Right hindlimb (tissue), 1 donor: Measurements from ENCODE around the gene POLR2L.

Experiments
- DNase-seq: peaks from one replicate; pipeline ENCODE4 v3.0.0-alpha.2; 2018

The POLR2L gene

GRCh38 chr11:842370-843002, at the start of gene POLR2L, which contains the start of gene TSPAN4:
Gene POLR2L (minus strand): TSS chr11:842529. CDS start chr11:842508, 21 bp downstream.
Gene TSPAN4 (plus strand): TSS chr11:842852. CDS start chr11:850305, 7,453 bp downstream.
- DNase-seq: peak; percentile 91

DNA sequence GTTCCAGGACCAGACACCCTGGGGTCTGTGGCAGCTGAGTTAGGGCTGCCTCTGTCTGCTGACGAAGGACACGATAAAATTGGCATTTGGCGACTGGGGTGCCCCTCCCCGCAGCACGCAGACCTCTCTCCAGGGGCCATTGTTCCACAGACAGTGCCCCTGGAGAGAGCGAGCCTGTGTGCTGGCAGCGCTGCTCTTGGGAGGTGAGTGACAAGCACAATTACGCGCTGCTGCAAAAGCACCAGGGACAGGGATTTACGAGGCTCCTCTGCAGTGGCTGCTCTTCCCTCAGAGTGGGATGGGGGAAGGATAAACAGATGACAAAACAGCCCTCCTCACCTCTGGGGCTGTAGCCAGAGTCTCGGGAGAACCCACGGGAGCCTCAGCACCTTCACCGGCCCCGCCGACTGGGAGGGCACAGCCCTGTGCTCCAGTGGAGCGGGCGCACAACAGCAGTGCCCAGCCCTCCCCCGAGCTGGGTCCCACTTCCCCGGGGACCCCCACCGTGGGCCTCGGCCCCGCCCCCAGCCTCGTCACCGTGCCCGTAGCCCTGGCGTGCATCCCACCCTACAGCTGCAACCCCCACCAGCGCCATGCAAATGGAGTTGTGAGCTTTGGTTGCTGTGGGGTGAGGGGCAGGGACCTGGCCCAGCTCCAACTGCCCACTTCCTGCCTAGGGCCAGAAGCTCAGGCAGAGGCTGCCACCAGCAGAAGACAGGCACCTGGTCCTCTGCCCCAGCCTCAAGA, 48.6 kb upstream of the POLR2L start:
- no peak for DNase-seq

DNA sequence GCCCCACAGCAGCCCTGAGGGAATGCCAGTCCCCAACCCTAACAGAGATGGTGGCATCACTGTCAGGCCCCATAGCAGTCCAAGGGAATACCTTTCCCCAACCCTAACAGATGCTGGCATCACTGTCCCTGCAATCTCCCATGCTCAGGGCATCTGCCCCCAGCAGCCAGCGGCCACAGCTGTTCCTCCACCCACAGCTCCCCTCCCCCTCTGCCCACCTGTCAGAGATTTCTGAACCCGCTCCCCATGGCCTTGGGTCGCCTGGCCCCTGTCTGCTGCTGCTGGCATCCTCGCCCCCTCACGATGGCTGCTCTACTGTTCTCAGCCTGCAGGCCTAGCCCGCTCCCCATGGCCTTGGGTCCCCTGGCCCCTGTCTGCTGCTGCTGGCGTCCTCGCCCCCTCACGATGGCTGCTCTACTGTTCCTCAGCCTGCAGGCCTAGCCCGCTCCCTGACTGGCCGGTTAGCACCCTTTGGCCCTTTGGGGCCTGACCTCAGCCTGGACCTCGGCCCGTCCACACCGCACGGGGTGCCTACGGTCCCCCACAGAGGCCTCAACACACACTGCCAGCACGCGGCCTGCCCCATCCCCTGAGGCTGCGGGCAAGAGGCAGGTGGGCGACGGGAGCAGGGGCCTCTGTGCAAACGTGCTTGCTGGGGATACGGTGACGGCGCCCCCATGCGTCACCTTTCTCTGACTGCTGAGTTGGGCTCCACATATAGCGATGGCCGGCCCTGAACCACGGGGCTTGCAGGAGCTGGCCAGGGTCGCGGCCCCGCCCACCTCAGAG, 47.6 kb upstream of the POLR2L start:
- no peak for DNase-seq

- DNase-seq: no peak
These were observed 46.9 kb upstream of the POLR2L start for GRCh38 chr11:889257-889656.

- no peak for DNase-seq
These were observed 46.2 kb upstream of the POLR2L start for GRCh38 chr11:888310-889212.

DNA sequence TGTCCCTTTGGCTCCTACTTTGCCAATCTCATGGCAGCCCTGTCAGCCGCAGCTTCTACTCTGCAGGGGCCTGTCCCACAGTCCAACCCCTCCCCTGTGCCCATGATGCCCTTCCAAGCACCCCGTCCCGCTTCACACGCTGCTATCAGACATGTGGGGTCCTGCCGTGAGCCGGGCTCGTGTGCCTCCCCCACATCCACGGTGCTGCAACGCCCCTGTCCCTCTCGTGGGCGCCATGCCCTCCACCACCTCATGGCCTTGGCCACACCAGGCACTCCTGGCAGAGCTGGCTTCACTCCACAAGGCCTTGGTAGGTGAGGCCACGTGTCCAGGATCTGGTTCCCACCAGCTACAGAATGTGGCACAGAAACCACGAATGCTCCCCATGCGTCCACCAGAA, 45.3 kb upstream of the POLR2L start:
- no peak for DNase-seq

DNA sequence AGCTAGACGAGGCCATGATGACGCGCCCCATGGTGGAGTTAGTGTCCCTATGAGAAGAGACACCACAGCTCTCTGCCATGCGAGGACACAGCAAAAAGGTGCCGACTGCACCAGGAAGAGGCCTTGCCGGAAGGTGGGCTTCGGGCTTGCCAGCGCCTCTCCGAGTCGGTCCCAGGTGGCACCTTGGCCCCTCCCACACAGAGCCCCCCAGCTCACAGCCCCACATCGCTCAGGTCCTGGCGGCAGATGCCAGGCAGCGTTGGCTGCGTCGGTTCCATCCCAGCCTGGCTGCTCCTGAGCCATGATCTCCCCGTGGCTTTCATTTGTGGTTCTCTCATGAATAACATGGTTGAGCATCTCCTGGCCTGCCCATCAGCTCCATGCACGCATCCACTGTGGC, 44.2 kb upstream of the POLR2L start:
- DNase-seq: no peak

GRCh38 chr11:884578-885070, 42.3 kb upstream of the POLR2L start:
- DNase-seq: no peak

DNA sequence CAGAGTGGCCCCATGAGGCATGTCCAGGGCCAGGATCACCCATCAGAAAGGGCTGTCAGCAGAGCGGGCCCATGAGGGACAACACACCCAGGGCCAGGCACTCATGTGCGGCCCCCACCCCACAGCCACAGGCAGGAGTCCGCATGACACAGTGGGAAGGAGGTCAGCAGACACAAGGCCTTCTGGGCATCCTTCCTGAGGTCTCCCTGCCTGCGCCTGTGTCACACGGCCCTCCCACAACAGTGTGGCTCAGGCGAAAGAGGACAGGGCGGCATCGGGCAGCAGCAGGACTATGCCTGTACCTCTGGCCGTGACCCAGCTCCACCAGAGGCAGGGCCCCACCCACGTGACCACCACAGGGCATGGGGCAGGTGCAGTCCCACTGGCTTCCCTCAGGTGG, 41.2 kb upstream of the POLR2L start:
- DNase-seq: no peak

- no peak for DNase-seq
These were observed 40.3 kb upstream of the POLR2L start for GRCh38 chr11:882596-882995.

DNA sequence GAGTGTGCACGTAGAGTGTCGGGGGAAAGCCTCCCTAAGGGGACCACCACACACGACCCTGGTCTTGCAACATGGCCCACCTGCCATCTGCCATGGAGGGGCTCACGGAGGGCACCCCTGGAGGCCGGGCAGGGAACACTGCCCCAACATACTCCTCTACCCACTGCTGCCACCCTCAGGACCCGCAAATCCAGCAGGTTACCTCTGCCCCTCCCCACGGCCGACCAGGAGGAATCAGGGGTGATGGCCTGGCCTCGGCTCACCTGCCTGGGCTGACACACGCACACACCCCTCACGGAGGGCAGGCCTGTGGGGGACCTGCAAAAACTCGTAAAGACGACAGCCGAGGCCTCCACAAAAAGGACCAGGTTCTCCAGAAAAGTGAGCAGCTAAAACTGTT, 38.1 kb upstream of the POLR2L start:
- no peak for DNase-seq

GRCh38 chr11:877565-877964, 35.2 kb upstream of the POLR2L start:
- no peak for DNase-seq

GRCh38 chr11:876545-876944, 34.2 kb upstream of the POLR2L start:
- peak; percentile 68 for DNase-seq

DNA sequence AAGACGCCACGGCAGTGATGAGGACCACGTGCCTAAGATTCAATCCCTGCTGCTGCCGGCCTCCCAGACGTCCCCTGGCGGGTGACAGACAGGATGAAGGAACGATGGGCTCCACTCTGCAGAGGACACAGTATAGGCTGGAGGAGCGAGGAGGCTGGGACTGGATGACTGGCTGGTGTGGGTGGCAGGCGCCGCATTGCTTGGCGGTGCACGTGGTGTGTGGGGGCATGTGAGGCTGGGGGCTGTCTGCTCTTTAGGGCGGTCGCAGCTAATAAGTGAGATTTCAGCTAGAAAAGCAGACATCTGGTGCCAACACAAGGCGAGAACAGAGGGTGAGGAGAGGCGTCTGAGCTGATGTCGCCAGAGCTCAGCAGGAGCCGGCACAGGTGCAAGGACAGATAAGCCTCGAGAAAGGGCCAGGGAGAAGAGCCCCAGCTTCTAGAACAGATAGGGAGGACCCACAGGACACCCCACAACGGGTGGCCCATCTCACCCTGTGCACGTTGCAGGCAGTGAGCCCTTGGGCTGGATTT, 33.5 kb upstream of the POLR2L start:
- no peak for DNase-seq

DNA sequence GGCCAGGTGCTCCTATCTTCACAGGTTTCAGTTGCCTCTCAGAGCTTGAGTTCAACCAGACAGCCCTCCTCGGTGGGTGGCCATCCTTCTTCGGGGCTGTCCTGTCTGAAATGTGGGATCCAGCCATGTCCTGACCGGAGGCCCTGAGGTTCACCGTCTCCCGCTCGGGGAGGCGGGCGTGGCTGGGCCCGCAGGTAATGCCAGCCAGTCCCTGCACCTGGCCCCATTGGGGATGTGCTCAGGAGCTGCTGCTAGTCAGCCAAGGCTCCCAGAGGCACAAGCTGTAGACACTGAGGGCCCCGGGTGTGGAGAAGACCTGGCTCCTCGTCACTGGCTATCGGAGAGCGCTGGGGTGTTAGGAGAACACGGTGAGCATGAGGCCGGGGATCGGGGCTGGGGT, 32.9 kb upstream of the POLR2L start:
- no peak for DNase-seq

DNA sequence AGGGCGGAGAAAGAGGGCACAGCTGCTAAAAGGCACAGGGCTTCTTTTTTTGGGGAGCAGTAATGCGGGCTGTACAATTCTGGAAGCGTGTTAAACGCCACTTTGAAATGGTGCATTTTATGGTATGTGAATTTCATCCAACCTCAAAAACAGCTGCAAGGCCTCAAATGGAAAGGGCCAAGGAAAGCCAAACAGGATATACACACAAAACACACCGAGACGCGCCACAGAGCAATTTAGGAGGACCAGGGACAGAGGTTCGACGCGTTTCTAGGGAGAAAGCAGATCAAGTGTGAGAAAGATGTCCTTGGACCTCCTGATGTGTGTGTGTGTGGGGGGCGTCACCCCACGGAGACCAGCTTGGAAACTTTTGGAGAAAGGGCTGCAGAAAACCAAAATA, 31.4 kb upstream of the POLR2L start:
- DNase-seq: no peak

GRCh38 chr11:872799-873198, 30.5 kb upstream of the POLR2L start:
- no peak for DNase-seq

DNA sequence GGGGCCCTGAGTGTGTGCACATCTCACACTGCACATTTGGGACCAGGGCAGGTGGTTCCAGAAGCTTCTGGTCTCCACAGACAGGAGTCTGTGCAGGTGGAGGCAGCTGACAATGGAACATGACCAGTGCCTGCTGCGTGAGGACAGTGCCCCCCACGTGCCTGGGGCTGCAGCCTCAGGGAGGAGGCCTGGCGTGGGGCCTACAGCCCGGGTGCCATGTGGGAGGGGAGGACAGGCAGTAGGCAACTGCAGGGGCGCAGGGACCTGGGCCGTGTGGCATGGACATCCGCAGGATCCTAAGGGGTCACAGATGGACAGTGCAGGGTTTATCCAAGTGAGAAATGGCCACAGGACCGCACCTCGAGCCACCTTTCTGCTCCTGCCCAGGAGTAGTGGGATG, 29.1 kb upstream of the POLR2L start:
- DNase-seq: no peak

DNA sequence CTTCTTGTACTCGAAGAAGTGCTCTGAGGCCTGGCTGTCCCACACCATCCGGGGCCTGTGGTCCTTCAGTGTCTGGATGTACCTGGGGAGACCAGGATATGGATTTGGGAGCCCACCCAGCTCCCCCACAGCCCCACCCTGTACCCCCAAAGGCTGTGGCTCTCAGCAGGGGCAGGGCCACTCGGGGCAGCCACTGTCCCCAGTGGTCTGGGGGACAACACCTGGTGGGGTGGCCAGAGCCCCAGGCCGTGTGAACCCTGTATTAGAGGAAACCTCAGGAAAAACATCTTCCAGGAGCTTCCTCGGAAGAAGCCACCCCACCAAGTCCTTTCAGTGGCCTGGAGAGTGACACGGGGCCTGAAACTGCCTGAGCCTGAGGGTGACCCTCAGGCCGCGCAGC, 28.1 kb upstream of the POLR2L start:
- DNase-seq: no peak

- no peak for DNase-seq
These were observed 27.7 kb upstream of the POLR2L start for GRCh38 chr11:870127-870413.

DNA sequence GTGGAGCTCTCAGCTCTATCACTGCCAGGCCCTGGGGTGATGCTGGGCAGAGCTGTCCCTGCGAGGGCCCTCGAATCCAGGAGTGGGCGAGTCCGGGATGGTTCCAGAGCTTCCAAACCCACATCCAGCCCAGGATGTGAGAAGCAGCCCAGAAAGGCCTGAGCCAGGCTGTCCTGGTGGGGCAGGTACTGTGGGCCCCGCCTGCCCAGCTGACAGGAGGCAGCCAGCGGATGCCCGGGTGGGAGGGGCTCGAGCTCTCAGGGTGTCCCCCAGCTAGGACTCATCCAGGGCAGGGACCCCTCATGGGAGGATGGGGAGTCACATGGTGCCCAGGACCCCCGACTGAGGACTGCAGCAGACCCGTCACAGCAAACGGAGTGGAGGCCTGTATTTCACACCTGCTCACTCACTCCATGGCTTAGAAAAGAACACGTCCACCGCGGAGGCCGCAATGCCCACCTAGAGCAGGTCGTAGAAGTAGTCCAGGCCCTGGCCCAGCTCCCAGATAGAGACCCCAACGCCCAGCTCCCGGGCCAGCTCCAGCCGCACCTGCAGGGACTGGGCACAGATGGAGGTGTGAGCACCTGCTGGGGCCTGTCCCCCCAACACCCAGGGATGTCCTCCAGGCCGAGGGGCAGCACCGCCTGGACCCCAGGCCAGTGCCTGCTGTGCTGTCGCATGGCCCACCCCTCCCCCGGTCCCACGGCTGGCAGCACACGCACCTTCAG, 27.2 kb upstream of the POLR2L start:
- no peak for DNase-seq

DNA sequence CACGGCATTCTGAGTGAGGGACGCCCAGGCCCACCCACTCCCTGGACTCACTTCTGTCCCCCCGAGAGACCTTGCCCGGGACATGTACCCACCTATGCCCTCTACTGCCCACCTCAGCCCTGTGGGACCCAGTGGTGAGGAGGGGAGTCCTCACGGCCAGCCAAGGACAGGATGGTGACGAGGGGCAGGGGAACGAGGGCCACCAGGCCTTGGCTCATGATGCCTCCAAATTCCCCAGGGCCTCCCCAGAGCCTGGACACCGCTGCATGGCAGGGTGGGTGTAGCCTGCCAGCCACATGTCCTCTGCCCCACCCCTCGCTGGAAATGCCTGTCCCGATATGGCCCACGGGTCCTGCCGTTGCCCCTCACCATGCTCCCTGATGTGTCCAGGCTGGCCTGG, 26.5 kb upstream of the POLR2L start:
- DNase-seq: no peak
